NB4 (cell line): ENCODE measurements around the gene GNB5.
A peak's percentile ranks its signal among the peaks of the same experiment; 100 is the strongest.

Experiments
- DNase-seq: peaks from one replicate; pipeline ENCODE4 v3.0.0; 2010; ENCODE audit warnings: low read depth
- H3K4me3 ChIP-seq: one replicate; pipeline ENCODE4 v1.5.1; 2011; ENCODE audit warnings: mild to moderate bottlenecking, low read depth, low read length, moderate library complexity
- CTCF ChIP-seq: IDR thresholded peaks from one replicate; pipeline ENCODE4 v1.5.1; 2012; ENCODE audit warnings: low read depth, low read length
- MYC ChIP-seq: IDR thresholded peaks from 2 replicates; pipeline ENCODE4 v1.6.1; 2011; ENCODE audit warnings: low read depth, low read length
- POLR2A ChIP-seq: IDR thresholded peaks from 2 replicates; pipeline ENCODE4 v1.6.1; 2011; ENCODE audit warnings: mild to moderate bottlenecking; ENCODE audit not compliant: insufficient read length; ENCODE audit errors: extremely low read depth
- TF ChIP-seq, protein P1 (sequence below): IDR thresholded peaks from 2 replicates; pipeline ENCODE4 v1.6.1; 2011; ENCODE audit warnings: low read depth, low read length

Gene GNB5

DNA sequence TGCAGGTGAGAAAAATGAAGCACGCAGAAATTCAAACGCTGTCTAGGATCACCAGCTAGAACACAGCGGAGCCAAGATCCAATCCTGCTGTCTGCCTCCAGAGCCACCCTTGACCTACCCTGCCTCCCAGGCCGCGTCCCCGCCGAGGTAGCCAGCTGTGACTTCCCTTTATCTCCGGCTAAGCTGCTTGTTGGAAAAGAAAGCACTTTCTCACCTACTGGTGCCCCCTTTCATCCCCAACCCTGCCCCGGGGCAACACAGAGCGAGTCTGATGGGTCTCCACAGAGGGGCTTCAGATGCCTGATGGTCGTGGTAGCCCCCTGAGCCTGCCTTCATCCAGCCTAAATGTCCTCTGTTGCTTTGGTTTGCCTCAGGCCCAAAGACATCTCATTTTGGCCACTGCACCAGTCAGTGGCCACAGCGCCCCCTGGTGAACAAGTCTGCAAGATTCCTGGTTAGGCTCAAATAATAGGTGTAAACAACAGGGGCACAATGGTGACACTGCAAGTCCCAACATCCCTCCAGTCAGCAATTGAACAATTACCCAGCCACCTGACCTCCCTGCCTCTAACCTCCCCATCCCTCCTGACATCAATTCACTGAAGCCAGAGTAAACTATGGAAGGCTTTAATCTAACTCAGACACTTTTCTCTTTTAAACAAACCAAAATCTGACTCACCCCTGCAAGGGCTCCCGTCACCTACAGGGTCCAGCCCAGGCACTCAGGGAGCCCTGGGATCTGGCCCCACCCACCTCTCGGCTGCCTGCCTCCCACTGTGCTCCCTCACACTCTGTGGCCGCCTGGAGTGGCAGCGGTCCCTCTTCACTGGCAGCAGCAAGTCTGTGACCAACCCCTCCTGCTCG is 51.4 kb downstream of the GNB5 start:
- TF ChIP-seq POLR2A (no peak), MYC (peak; percentile 47; the same call in 1 of the 2 replicates), CTCF (peak; percentile 81)
- TF ChIP-seq, protein P1, sequence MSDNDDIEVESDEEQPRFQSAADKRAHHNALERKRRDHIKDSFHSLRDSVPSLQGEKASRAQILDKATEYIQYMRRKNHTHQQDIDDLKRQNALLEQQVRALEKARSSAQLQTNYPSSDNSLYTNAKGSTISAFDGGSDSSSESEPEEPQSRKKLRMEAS = 0 out of 2 replicates have a peak, but pooled peaks have one; percentile 37

DNA sequence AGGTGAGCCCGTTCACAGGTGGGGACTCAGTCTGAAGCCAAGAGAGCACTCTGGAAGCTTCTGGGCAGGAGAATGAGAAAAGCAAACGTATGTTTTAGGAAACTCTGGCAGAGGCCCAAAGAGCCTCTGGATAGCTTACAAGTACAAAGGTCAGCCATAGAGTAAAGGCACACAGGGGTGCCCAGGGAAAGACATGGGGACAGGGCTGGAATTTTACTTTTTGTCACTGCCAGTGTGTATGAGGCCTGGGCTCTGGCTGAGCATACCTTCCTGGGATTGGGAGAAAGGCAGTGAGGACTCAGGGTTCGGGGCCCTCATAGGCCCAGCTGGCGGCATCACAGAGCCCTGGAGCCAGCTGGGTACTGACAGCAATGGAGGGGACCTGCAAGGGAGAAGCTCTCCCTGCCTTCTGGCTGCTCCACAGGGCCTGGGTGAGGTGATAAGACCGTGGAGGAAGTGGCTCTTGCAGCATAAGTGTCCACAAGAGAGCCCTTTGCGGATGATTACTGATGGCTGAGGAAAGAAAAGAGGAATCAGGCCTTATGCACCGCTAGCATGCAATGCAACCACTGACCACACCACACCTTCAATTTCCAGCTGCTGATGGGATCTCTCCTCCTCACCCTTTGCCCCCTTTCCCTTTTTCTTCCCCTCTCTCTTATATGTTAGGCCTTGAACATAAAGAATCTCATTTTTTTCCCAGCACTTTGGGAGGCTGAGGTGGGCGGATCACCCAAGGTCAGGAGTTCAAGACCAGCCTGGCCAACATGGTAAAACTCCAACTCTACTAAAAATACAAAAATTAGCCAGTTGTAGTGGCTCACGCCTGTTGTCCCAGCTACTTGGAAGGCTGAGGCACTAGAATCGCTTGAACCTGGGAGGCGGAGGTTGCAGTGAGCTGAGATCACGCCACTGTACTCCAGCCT is 53.5 kb downstream of the GNB5 start:
- TF ChIP-seq, protein P1 = peak; percentile 74
- no peak for TF ChIP-seq CTCF
- TF ChIP-seq POLR2A = peak; percentile 35
- peak; percentile 89 for TF ChIP-seq MYC
- H3K4me3 ChIP-seq = peak overlapping the region; percentile 63
- peak; percentile 98 for DNase-seq

More for the DNA sequence above, 51.4 kb downstream of the GNB5 start:
- peak overlapping the region; percentile 63 for H3K4me3 ChIP-seq
- DNase-seq = peak; percentile 94

DNA sequence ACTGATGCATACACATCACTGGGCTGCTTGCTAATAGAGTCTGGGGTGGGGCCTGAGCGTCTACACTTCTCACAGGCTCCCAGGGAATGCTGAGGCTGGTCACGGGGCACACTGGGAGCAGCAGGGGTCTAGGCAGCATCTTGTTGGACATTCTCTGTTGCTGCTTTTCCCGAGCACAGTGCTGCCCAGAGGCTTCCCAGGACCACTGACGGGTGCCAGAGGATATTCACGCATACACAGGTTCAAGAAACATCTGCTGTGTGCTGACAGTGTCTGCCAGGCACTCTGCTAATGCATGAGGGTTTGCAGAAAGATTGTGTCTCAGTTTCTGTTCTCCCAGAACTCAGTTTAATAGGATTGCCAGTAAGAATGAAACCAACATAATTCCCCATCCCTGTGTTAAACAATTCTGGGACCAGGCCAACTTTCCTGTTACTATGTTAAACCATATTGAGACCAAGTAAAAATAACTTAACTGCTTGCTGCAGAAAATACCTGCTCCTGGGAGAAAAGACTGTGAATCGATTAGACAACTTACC is 54.7 kb downstream of the GNB5 start:
- TF ChIP-seq CTCF (no peak), POLR2A (no peak), MYC (no peak)
- TF ChIP-seq, protein P1 = no peak
- DNase-seq = no peak
- H3K4me3 ChIP-seq = peak overlapping the region; percentile 52

DNA sequence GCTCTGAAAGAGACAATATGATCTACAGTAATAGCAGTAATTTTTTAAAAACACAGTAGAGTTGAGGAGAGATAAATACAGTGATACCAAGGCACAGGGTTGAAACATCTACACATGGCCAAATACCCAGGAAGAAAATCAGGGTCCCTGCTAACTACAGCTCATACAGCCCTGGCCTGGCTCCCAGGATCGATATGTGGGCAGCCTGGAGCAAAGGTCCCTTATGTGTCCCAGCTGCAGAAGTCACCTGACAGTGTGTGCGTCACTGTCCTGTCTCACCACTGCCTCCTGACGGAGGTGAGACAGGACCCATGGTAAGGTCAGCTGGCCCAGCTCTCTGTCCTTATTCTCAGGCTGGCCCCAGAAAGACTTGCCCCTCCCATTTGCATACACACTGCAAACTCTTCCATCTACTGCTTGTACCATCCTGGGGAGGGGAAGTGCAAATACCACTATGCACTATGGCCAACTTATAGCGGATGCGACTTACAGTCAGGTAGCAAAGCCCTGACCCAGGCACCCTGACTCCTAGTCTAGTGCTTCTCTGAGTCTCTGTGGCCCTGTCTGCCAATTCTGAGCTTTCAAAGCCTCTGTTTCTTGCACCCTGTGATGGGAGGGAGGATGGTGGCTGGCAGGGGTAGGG is 56.6 kb downstream of the GNB5 start:
- DNase-seq = peak; percentile 56
- H3K4me3 ChIP-seq = peak overlapping the region; percentile 53
- TF ChIP-seq, protein P1 = peak; percentile 12; the same call in 1 of the 2 replicates
- no peak for TF ChIP-seq CTCF
- no peak for TF ChIP-seq MYC

DNA sequence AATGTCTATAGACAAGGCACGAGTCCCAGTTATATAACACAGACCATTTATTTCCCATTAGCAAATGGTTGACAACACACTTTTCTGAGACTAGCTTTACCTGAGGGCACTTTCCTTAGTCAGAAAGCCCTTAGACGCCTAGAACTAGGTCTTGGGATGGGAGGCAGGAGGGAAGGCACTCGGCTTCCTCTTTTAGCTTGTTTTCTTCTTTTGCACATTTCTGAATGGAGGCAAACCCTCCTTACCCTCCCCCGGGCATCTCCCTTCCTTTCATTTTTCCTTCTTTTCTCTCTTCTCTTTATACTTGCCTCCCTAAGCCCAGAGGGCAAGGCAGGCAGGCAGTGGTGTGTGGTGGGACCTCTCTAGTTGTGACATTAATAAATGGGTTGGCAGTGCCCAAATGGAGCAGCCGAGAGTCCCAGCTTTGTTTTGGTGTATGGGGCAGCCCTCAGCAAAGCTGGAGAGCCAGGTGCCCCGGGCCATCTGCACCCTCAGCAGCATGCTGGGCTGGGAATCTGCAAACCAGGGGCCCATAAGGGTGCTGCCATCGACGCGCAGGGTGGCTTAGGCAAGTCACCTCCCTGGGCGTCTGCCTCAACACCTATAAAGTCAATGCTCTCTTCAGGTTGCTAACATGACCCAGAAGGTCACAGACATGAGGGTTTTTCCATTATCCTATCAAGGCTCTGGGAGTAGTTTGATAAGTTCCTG is 57.5 kb downstream of the GNB5 start:
- DNase-seq = peak; percentile 59
- no peak for TF ChIP-seq CTCF
- TF ChIP-seq MYC = no peak
- no peak for TF ChIP-seq POLR2A
- TF ChIP-seq, protein P1 = no peak
- no peak overlapping the region for H3K4me3 ChIP-seq
